GM18873 (cell line): ENCODE measurements around the gene TXNRD2.
"Not testable (repeated sequence)": the region's sequence is repeated elsewhere in the genome, so short reads cannot be mapped to it uniquely, and the experiment has no call there.

Source experiments
- ATAC-seq: cut with Tn5 transposase; IDR thresholded peaks from one replicate; pipeline ENCODE4 v1.9.1; 2021; ENCODE audit warnings: mild to moderate bottlenecking, moderate library complexity, moderate number of reproducible peaks; ENCODE audit not compliant: unreplicated experiment, low FRiP score

TXNRD2 gene

DNA sequence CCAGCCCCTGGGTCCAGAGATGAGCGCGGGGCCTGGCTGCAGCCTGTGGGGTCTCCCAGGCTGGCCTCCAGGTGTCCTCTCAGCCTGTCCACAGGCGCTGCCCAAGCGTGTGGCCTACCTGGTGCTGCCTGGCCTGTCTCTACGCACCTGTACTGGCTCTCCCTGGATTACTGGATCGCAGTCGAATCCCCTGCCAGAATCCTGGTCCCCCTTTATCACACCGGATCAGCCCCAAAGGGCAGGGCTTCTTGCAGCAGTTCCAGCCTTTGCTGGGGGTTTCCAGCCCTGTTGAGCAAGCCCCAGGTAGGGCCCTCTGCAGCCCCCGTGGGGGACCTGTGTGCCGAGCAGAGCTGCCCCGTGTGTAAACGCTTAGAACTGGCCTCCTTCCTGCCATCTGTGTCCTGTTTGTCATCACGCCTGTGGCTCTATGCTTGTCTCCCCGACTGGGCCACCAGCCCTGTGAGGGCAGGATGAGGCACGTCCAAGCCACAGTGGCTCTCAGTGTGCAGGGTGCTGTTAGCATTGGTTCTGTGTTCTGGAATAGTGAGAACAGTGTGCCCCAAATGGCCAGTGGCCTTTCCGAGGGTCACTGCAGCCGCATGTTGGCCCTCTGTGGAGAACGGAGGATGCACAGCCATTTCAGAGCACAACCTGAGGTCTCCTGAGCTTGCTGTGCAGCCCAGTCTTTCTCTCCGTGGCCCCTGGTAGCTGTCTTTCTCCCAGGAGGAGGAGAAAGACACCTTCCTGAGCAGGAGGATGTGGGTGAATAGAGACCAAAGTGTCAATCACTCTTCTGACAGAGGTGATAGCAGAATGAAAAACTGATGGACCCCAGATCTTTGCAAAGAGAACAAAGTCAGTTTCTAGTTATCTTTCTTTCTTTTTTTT lies 13.9 kb upstream of the TXNRD2 start:
- no peak for ATAC-seq

GRCh38 chr22:19951346-19951745 lies 9.7 kb upstream of the TXNRD2 start:
- ATAC-seq, result no peak

DNA sequence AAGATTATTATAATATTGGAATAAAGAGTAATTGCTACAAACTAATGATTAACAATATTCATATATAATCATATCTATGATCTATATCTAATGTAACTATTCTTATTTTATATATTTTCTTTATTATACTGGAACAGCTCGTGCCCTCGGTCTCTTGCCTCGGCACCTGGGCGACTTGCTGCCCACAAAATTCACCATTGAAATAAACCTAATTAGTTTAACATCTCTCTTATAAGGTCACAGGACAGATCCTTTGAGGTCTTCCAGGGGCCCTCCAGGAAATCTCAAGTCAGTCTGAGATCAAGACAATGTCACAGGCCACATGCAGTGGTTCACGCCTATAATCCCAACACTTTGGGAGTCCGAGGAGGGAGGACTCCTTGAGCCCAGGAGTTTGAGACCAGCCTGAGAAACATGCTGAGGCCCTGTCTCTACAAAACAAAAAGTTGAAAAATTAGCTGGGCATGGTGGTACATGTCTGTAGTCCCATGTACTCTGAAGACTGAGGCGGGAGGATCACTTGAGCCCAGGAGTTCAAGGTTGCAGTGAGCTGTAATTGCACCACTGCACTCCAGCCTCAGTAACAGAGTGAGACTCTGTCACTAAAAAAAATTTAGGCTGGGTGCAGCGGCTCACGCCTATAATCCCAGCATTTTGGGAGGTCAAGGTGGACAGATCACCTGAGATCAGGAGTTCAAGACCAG lies 6.6 kb upstream of the TXNRD2 start:
- ATAC-seq, result no peak

- ATAC-seq, result no peak
Measured at GRCh38 chr22:19943082-19944026, 1.7 kb upstream of the TXNRD2 start.

DNA sequence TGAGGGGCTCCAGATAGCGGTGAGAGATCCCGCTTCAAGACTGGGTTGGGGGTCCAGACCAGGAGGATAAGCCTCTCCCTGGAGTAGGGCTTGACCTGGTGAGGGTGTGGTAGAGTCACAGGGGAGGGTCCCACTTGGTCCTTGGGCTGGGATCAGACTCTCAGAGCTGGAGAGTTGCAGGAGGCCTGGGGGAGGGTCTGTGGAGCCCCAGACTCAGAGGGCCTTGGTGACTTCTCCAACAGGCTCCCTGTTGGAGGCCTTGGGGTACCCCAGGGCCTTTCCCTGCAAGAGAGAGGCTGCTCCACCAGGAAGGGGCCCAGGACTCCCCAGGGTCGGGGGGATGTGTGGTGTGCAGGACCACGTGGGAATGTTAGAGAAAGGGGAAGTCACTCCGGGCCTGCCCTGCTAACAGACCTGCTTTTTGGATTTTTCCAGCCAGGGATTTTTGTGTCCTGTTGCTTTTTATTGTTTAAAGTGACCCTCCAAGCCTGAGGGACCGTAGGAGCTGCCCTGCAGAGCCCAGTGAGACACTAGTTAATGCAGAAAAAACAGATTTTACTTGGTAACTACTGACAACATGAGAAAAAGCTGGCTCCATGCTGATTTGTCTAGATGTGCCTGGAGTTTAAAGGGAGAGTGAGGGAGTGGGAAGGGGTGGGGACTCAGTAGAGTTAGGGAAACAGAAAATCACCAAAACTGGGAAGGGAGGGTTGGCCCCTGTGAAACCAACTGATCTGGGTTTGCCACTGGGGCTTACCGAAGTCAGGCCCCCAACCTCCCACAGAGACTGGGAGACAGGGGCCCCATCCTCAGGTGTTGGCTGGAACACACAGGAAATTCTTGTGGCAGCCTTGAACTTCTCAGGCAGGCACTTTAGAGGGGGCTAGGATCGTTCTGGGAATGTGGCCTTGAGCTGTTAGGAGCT lies 801 bp upstream of the TXNRD2 start:
- no peak for ATAC-seq

DNA sequence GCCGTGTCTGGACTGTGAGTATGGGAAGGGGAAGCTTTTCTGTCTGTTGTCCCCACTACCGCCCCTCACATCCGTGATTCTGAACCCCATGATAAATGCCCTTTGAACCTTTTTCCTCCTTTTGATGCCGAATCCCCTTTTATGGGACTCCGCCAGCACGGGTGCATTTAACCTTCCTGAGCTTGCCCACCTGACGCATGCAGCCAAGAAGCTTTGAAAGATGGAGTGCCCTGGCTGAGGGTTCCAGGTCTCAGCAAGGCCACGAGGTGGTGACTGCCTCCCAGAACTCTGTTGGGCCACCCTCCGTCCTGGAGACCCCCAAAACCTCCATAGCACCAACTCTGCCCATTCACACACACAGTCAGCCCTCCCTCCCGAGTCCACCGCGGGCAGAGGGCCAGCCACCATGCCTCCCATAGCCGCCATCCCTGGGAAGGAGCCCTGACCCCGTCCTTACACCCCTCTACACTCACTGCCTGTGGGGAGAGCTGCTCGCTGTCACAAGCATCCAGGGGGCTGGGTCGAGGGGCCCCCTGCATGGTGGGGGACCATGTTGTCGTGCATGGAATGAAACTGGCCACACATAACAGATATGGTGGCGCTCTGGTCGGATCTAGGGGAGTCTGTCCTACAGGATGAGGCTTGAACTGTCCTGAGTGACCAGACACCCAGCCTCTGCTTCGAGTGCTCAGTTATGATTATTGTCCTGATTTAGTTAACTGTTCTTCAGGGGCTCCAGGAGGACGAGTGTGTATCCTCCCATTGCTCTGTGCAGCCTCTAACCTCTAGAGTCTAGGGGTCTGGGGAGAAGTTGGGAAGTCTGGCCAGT lies 868 bp downstream of the TXNRD2 start:
- no peak for ATAC-seq

DNA sequence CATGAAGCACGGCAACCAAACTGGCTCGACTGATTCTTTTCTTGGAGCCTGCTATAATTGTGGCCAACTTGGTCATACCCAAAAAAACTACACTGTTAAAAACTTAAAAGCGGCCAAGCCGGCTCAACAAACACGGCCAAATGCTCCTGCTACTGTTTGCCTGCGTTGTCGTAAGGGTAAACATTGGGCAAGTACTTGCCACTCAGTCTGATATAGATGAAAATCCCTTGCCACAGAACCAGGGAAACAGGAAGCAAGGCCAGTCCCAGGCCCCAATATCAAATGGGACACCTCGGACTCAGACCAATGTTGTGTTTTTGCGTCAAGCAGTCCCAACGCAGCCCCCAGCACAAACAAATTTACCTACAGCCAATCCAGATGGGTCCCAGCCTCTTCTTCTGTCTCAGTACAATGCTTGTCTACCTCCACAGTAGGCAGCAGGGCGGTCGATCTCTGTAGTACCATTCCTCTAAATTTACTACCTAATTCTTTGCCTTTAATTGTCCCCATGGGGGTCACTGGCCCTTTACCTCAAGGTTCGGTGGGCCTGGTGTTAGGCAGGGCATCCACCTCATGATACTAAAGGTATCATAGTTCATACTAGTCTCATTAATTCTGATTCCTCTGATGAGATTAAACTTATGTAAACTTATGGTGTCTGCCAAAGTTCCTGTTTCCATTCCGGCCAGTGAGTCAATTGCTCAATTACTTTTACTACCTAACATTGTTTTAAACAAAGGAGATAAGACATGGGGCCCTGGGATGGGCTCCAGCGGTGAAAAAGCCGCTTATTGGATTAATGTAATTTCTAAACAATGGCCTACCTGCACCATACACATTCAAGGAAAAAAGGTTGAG lies 3.8 kb downstream of the TXNRD2 start:
- ATAC-seq, result no peak

DNA sequence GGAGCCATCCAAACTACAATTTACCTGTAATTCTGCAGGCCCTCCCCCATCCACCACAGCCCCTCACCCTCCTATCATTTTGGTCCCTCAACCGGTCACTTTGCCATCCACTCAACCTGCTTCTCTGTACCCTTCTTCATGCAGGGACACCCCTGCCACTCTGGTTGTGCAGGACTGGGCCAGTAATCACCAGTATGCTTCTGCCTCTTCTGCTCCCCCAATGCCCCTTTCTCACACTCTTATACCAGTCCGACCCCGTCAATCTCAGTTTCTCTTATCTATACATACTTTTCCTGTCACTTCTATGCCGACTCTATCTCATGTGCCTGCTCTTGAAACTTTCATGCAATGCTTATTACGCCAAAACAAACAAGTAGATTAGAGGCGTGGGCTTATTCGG lies 5.1 kb downstream of the TXNRD2 start:
- ATAC-seq, result no peak

- not testable (repeated sequence) for ATAC-seq
Measured at GRCh38 chr22:19935123-19935718, 6.4 kb downstream of the TXNRD2 start.

GRCh38 chr22:19933341-19934241 lies 8.0 kb downstream of the TXNRD2 start:
- ATAC-seq, result no peak

- no peak for ATAC-seq
Measured at GRCh38 chr22:19932367-19933206, 9.0 kb downstream of the TXNRD2 start.

GRCh38 chr22:19931514-19931913 lies 10.1 kb downstream of the TXNRD2 start:
- no peak for ATAC-seq

DNA sequence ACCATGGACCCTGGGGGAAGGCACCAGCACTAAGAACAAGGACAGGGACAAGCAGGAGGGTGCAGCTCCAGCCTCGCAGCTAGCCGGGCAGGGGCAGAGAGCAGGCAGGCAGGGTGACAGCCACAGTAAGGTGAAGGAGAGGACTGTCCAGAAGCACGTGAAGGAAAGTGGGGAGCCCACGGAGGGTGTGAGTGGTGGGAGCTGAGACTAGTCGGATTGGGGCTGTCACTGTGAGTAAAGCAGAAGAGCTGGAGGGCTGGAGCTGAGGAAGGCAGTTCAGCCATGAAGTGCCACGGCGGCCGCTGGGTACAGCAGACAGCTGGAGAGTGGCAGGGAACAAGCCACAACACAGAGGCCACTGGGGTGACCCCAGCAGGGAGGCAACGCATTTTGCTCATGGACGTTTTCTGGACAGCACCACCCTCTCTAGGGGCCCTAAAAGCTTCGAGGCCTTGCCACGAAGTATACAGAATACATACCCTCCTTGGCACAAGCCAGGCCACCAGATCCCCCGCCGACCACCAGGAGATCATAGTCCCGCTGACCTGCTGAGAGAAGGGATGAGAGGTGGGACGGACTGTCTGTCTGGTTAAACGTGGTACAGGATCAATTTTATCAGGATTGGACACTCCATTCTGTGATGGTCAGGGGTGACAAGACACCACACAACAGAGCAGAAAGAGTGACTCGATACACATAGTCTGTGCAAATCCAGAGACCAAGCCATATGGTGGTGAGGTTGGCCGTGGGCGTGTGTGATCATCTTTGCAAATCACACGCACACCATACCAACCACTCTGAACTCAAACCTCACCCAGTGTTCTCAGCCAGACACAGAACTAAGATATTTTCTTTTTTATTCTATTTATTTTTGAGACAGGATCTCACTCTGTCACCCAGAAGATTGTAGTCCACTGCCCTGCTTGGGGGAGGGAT lies 10.8 kb downstream of the TXNRD2 start:
- ATAC-seq, result no peak
